AG04450 (cell line): ENCODE measurements around the gene MSH4. TPM values are rescaled to one million over a fixed set of nuclear protein-coding genes. Genes with fewer than 3 reads are reported as not detected.
"Not testable (repeated sequence)": the region's sequence is repeated elsewhere in the genome, so short reads cannot be mapped to it uniquely, and the experiment has no call there.

ENCODE experiments used
- CTCF ChIA-PET: fragments of 300-600, 350-600 bp; formaldehyde crosslinking; extraction: SDS; loops from one replicate; lab custom pipeline; 2022; ENCODE audit warnings: antibody characterized with exemption, inconsistent platforms; lab: Charles Lee
- POLR2A ChIA-PET: fragments of 350-600 bp; formaldehyde crosslinking; extraction: SDS; loops from one replicate; lab custom pipeline; 2021; ENCODE audit warnings: antibody characterized with exemption, inconsistent platforms; lab: Yijun Ruan, JAX
- DNase-seq: peaks from one replicate; pipeline ENCODE4 v3.0.0-alpha.2; 2011; ENCODE audit warnings: low read depth, low spot score
- H3K27ac ChIP-seq: one replicate; pipeline ENCODE4 v1.5.1; 2012; ENCODE audit warnings: low read depth, low read length, control low read depth
- H3K27me3 ChIP-seq: one replicate; pipeline ENCODE4 v1.6.0; 2012; ENCODE audit warnings: low read length; ENCODE audit not compliant: control insufficient read depth, insufficient read depth
- H3K4me3 ChIP-seq: 2 replicates; pipeline ENCODE4 v1.5.1; 2011; ENCODE audit warnings: mild to moderate bottlenecking, low read depth, low read length, control low read depth
- H3K9me3 ChIP-seq: 2 replicates; pipeline ENCODE4 v1.5.1; 2012; ENCODE audit warnings: low read length; ENCODE audit not compliant: control insufficient read depth, insufficient read depth
- polyA plus RNA-seq: library from polyadenylated mRNA; depleted of rRNA; stranded (reverse); fragments of >200 nt; gene quantifications from 2 replicates; pipeline ENCODE4 v1.2.3, GENCODE V29; 2011
- TF ChIP-seq, protein P1 (sequence below): IDR thresholded peaks from 2 replicates; pipeline ENCODE4 v1.5.1; 2011; ENCODE audit warnings: low read depth, low read length, control low read depth, inconsistent platforms

MSH4 gene
- polyA plus RNA-seq, 1 experiment = 0.04 TPM

DNA sequence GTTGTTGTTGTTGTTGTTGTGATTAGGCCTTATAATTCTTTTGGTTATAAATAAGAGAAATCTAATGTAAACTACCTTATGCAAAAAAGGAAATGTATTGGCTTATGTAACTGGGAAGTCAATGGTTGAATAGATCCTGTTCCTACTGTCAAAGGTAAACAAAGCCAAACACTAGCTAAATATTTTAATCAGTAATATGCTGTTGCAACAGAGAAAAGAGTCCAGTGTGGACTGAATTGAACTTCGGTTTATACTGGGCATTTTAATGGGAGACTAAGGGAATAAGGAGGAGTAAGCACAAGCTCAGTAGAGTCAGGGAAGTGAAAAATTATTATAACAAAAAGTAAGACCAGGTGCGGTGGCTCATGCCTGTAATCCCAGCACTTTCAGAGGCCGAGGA, 15.4 kb downstream of the MSH4 start:
- ChIA-PET POLR2A (interaction anchor here (1.3 kb wide), 2 partner anchors 14 to 26 kb away, joined by 3 to 4 read pairs; partner anchors contain the start of gene RABGGTB), CTCF (no interaction called here)
- TF ChIP-seq, protein P1, sequence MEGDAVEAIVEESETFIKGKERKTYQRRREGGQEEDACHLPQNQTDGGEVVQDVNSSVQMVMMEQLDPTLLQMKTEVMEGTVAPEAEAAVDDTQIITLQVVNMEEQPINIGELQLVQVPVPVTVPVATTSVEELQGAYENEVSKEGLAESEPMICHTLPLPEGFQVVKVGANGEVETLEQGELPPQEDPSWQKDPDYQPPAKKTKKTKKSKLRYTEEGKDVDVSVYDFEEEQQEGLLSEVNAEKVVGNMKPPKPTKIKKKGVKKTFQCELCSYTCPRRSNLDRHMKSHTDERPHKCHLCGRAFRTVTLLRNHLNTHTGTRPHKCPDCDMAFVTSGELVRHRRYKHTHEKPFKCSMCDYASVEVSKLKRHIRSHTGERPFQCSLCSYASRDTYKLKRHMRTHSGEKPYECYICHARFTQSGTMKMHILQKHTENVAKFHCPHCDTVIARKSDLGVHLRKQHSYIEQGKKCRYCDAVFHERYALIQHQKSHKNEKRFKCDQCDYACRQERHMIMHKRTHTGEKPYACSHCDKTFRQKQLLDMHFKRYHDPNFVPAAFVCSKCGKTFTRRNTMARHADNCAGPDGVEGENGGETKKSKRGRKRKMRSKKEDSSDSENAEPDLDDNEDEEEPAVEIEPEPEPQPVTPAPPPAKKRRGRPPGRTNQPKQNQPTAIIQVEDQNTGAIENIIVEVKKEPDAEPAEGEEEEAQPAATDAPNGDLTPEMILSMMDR = no peak
- no peak for DNase-seq
- H3K27me3 ChIP-seq = no peaks in the 10 kb centered on the region
- no peak overlapping the region for H3K27ac ChIP-seq
- H3K4me3 ChIP-seq = no peak overlapping the region
- no peaks in the 10 kb centered on the region for H3K9me3 ChIP-seq

DNA sequence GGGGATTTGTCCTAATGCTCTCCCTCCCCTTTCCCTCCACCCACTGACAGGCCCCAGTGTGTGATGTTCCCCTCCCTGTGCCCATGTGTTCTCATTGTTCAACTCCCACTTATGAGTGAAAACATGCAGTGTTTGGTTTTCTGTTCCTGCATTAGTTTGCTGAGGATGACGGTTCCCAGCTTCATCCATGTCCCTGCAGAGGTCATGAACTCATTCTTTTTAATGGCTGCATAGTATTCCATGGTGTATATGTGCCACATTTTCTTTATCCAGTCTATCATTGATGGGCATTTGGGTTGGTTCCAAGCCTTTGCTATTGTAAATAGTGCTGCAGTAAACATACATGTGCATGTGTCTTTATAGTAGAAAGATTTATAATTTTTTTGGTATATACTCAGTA, 26.9 kb downstream of the MSH4 start:
- POLR2A ChIA-PET, H3K4me3 ChIP-seq, H3K27me3 ChIP-seq, CTCF ChIA-PET, H3K9me3 ChIP-seq, H3K27ac ChIP-seq, DNase-seq: not testable (repeated sequence)

DNA sequence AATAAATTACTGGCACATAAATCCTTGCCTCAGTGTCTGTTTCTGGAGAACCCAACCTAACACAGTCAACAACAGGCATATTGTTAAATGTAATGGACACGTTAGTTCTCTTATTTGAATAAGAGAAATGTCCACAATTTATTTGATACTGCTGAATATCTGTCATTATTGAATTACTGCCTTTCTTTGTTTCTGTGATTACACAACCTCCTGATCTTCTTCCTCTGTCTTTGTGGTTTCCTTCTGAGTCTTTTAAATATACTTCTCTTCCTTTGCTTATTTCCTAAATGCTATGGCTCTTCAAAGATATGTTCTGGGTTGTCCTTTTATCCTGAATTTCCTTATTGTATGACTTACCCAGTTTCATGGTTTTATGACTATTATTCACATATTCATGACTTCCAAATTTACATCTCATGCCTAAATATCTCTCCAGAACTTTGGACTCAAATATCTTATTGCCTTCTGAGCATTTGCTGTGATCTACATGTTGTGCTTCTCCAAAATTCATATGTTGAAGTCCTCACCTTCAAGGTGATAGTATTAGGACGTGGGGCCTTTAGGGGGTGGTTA, 39.9 kb downstream of the MSH4 start:
- no peak for DNase-seq
- no peak overlapping the region for H3K27ac ChIP-seq
- no peak overlapping the region for H3K4me3 ChIP-seq
- H3K27me3 ChIP-seq = no peaks in the 10 kb centered on the region
- CTCF ChIA-PET = interaction anchor here (0.7 kb wide), 1 partner anchor 63 kb away, joined by 3 read pairs; no protein-coding TSS in a partner anchor
- POLR2A ChIA-PET = no interaction called here
- H3K9me3 ChIP-seq = no peaks in the 10 kb centered on the region
- TF ChIP-seq, protein P1 = no peak

- ChIA-PET POLR2A (no interaction called here), CTCF (no interaction called here)
- TF ChIP-seq, protein P1 = no peak
- no peak overlapping the region for H3K27ac ChIP-seq
- DNase-seq = no peak
- no peaks in the 10 kb centered on the region for H3K9me3 ChIP-seq
- H3K4me3 ChIP-seq = no peak overlapping the region
- no peaks in the 10 kb centered on the region for H3K27me3 ChIP-seq
Measured at GRCh38 chr1:75838079-75838478, 41.4 kb downstream of the MSH4 start.

DNA sequence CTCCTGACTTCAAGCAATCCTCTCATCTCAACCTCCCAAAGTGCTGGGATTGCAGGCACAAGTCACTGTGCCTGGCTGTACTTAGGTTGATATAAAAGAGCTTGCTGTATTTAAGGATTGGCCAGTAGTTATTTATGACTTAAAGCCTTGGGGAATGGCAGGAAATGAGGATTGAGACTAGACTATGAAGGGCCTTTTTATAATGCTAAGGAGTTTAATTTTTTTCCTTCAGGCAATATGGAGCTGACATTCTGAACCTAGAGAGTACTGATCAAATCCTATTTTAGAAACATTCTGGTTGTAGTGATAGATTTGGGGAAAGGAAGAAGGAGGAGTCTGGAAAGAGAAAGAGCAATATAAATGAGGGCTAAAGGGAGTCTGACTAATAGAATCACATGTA, 44.7 kb downstream of the MSH4 start:
- ChIA-PET CTCF (no interaction called here), POLR2A (no interaction called here)
- Histone ChIP-seq H3K27me3 (no peaks in the 10 kb centered on the region), H3K9me3 (no peaks in the 10 kb centered on the region), H3K27ac (no peak overlapping the region), H3K4me3 (no peak overlapping the region)
- DNase-seq = no peak
- TF ChIP-seq, protein P1 = no peak
